H1 (cell line): ENCODE data around the gene RNF43.

Experiments
- CBX5 ChIP-seq: fragments of 300-800, 300-1000 bp; sonication (generic); IDR thresholded peaks from 2 replicates; pipeline ENCODE4 v1.7.1; 2016; ENCODE audit warnings: antibody characterized with exemption, low read length, low read depth
- EP300 ChIP-seq, 2 experiments: IDR thresholded peaks; 1 replicate in 1 of 2; 2 replicates in 1 of 2; pipeline ENCODE4 v1.6.1; 2011 to 2012; ENCODE audit warnings: low read depth in 2 of 2, low read length in 2 of 2, mild to moderate bottlenecking in 2 of 2, borderline replicate concordance in 1 of 2, inconsistent platforms in 1 of 2, moderate library complexity in 1 of 2
- EZH2 ChIP-seq: fragments of 200-600 bp; sonication (generic); IDR thresholded peaks from 2 replicates; pipeline ENCODE4 v1.7.1; 2012; ENCODE audit warnings: low read depth, mild to moderate bottlenecking, moderate library complexity, low read length, inconsistent platforms; ENCODE audit not compliant: severe bottlenecking
- JUN ChIP-seq: IDR thresholded peaks from 2 replicates; pipeline ENCODE4 v1.6.1; 2011; ENCODE audit warnings: low read depth, mild to moderate bottlenecking, improper control_type of control experiment, low read length
- KDM5A ChIP-seq: fragments of 200-600 bp; IDR thresholded peaks from 2 replicates; pipeline ENCODE4 v1.7.1; 2012; ENCODE audit warnings: mild to moderate bottlenecking, low read length, inconsistent platforms, mixed read lengths
- POLR2A ChIP-seq, 2 experiments: IDR thresholded peaks; 1 replicate in 1 of 2; 2 replicates in 1 of 2; pipeline ENCODE4 v1.6.1; 2011; ENCODE audit warnings: low read depth in 2 of 2, low read length in 2 of 2, mild to moderate bottlenecking in 2 of 2; ENCODE audit errors: control extremely low read depth in 1 of 2
- RAD21 ChIP-seq, 2 experiments: IDR thresholded peaks in 1 of 2; conservative IDR thresholded peaks in 1 of 2; 2 replicates each; pipeline ENCODE4 v1.6.1; 2011; ENCODE audit warnings: low read depth in 2 of 2, low read length in 2 of 2, improper control_type of control experiment in 1 of 2, inconsistent platforms in 1 of 2, mild to moderate bottlenecking in 1 of 2, moderate library complexity in 1 of 2
- SUZ12 ChIP-seq: fragments of 200-600 bp; sonication (generic); IDR thresholded peaks from 2 replicates; pipeline ENCODE4 v1.6.1; 2012; ENCODE audit warnings: mild to moderate bottlenecking, inconsistent platforms, low read length, moderate library complexity, mixed read lengths
- TCF12 ChIP-seq: IDR thresholded peaks from 2 replicates; pipeline ENCODE4 v1.6.1; 2011; ENCODE audit warnings: low read depth, mild to moderate bottlenecking, low read length
- TF ChIP-seq, protein P1 (sequence below), 3 experiments: IDR thresholded peaks; 1 replicate in 2 of 3; 2 replicates in 1 of 3; pipeline versions ENCODE4 v1.5.1 to v1.6.1; 2011; ENCODE audit warnings: low read length in 3 of 3, mild to moderate bottlenecking in 3 of 3, inconsistent platforms in 2 of 3, low read depth in 1 of 3, moderate library complexity in 1 of 3; ENCODE audit not compliant: insufficient read depth in 1 of 3; ENCODE audit errors: control extremely low read depth in 1 of 3

DNA sequence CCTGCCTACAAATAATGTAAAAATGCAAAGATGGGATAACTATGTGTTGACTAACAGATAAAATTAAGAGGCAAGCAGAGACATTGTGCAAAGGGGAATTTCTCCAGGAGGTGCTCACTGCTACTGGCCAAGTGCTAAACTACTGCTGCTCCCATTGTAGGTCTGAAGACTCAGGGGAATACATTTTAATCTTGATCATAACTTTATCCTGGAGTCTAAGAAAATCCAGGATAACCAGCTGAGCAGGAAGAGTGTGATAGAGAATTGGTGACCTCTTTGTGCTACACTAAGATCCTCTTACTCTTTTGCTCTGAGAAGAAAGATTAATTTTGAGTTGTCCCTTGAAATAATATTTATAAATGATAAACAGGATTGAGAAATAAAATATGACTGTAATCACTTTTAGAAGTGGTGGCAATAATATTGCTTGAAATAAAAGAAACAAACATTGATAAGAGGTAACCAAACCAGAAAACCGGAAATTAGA, 5.9 kb downstream of the RNF43 start:
- TF ChIP-seq POLR2A (IDR thresholded peaks at IDR 0.05; ENCODE audit: control extremely low read depth in 1 of 2, low read depth in 2 of 2, low read length in 2 of 2) (no peak), CBX5 (no peak), EP300 (IDR thresholded peaks at IDR 0.05; ENCODE audit: borderline replicate concordance in 1 of 2, low read depth in 2 of 2, low read length in 2 of 2) (no peak), TCF12 (no peak), SUZ12 (no peak), EZH2 (no peak), JUN (no peak), RAD21 (IDR thresholded peaks at IDR 0.05 in 1 of 2, conservative IDR thresholded peaks at IDR 0.05 in 1 of 2; ENCODE audit: low read depth in 2 of 2, low read length in 2 of 2) (no peak), KDM5A (no peak)
- TF ChIP-seq, protein P1, sequence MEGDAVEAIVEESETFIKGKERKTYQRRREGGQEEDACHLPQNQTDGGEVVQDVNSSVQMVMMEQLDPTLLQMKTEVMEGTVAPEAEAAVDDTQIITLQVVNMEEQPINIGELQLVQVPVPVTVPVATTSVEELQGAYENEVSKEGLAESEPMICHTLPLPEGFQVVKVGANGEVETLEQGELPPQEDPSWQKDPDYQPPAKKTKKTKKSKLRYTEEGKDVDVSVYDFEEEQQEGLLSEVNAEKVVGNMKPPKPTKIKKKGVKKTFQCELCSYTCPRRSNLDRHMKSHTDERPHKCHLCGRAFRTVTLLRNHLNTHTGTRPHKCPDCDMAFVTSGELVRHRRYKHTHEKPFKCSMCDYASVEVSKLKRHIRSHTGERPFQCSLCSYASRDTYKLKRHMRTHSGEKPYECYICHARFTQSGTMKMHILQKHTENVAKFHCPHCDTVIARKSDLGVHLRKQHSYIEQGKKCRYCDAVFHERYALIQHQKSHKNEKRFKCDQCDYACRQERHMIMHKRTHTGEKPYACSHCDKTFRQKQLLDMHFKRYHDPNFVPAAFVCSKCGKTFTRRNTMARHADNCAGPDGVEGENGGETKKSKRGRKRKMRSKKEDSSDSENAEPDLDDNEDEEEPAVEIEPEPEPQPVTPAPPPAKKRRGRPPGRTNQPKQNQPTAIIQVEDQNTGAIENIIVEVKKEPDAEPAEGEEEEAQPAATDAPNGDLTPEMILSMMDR (IDR thresholded peaks at IDR 0.05; ENCODE audit: control extremely low read depth in 1 of 3, insufficient read depth in 1 of 3, low read depth in 1 of 3, low read length in 3 of 3): no peak
